ENCODE results near the gene SLC5A2.
"Not testable (repeated sequence)": the region's sequence is repeated elsewhere in the genome, so short reads cannot be mapped to it uniquely, and the experiment has no call there.

The SLC5A2 gene

DNA sequence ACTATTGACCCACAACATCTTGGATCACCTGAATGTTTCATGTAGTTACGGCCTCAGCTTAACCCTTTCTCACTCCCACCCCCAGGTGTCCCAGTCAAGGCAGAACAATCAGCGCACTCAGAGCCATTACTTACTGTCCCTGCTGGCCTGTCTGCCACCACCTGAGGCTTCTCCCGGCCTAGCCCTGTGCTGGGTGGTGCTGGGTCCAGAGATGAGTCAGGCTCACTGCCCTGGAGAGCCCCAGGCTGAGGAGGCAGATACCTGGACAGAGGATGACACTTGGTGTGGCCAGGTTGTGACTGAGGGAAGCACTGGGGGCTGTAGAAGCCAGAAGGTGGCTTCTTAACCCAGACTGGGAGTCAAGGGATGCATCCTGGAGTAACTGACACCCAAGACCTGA lies 4.0 kb upstream of the SLC5A2 start:
- H3K27ac Mint-ChIP-seq, result peak overlapping the region in 1 of 3 experiments; percentile 20
- peaks cover 42% of the 10 kb centered on the region for H3K27me3 Mint-ChIP-seq (ENCODE audit: low read depth)
- TF ChIP-seq, protein P1, sequence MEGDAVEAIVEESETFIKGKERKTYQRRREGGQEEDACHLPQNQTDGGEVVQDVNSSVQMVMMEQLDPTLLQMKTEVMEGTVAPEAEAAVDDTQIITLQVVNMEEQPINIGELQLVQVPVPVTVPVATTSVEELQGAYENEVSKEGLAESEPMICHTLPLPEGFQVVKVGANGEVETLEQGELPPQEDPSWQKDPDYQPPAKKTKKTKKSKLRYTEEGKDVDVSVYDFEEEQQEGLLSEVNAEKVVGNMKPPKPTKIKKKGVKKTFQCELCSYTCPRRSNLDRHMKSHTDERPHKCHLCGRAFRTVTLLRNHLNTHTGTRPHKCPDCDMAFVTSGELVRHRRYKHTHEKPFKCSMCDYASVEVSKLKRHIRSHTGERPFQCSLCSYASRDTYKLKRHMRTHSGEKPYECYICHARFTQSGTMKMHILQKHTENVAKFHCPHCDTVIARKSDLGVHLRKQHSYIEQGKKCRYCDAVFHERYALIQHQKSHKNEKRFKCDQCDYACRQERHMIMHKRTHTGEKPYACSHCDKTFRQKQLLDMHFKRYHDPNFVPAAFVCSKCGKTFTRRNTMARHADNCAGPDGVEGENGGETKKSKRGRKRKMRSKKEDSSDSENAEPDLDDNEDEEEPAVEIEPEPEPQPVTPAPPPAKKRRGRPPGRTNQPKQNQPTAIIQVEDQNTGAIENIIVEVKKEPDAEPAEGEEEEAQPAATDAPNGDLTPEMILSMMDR (IDR thresholded peaks at IDR 0.05; ENCODE audit: unreplicated experiment in 3 of 3), result no peak
- peaks cover 13% of the 10 kb centered on the region for H3K4me1 Mint-ChIP-seq
- H3K9me3 Mint-ChIP-seq, result no peaks in the 10 kb centered on the region
- peaks cover 14% of the 10 kb centered on the region for H3K36me3 Mint-ChIP-seq (ENCODE audit: low read depth)
- H3K4me3 Mint-ChIP-seq, result peak overlapping the region in 1 of 3 experiments; percentile 31

DNA sequence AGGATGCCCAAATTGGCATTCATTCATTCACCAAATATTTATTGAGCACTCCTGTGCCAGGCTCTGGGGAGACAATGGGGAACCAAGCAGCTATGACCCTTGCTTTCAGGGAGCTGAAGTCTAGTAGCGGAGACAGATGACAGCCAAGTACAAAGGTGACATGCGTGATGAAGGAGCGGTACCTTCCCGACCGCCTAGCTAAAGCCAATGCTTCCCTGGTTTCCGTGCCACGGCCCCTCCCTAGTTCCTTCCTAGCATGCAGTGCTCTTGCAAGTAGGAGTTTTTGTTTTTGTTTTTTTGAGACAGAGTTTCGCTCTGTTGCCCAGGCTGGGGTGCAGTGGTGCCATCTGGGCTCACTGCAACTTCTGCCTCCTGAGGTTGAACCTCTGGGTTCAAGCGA lies 3.2 kb upstream of the SLC5A2 start:
- Mint-ChIP-seq H3K27ac (no peak overlapping the region), H3K9me3 (no peaks in the 10 kb centered on the region), H3K27me3 (ENCODE audit: low read depth) (peaks cover 40% of the 10 kb centered on the region), H3K4me1 (peaks cover 13% of the 10 kb centered on the region), H3K4me3 (peak overlapping the region in 1 of 3 experiments; percentile 18), H3K36me3 (ENCODE audit: low read depth) (peaks cover 6% of the 10 kb centered on the region)
- TF ChIP-seq, protein P1 (IDR thresholded peaks at IDR 0.05; ENCODE audit: unreplicated experiment in 3 of 3), result no peak

DNA sequence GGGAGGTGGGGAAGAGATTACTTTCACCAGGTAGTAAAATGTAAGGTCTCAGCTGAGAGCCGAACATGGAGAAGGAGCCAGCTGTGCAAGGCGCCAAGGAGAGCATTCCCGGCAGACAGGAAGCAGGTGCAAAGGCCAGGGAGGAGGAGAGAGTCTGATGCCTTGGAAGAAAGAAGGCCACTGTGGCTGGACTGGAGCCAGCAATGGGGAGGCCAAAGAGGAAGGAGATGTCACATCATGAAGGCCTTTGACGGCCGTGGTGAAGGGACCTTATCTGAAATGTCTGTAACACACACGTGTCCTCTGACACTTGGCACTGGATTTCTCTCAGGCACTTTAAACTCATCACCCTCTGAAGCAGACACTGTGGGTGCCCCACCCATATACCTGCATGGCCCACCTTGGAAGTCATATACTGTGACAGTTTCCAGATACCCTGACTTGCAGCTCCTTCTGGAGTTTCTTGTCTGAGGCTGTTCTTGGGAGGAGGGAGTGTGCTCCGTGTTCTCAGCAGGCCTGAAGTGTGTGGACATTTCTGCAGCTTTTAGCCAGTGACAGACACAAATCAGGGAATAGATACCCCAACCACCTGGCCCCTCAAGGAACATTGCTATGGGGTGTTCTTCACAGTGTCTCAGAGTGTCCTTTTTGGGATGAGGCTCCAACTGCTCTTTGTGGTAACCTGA lies 1.9 kb upstream of the SLC5A2 start:
- H3K27me3 Mint-ChIP-seq (ENCODE audit: low read depth), result peaks cover 40% of the 10 kb centered on the region
- no peaks in the 10 kb centered on the region for H3K9me3 Mint-ChIP-seq
- H3K4me1 Mint-ChIP-seq, result peaks cover 17% of the 10 kb centered on the region
- H3K36me3 Mint-ChIP-seq (ENCODE audit: low read depth), result no peaks in the 10 kb centered on the region
- TF ChIP-seq, protein P1 (IDR thresholded peaks at IDR 0.05; ENCODE audit: unreplicated experiment in 3 of 3), result no peak
- no peak overlapping the region for H3K4me3 Mint-ChIP-seq
- peak overlapping the region in 2 of 3 experiments; percentile 0 to 5 for H3K27ac Mint-ChIP-seq

DNA sequence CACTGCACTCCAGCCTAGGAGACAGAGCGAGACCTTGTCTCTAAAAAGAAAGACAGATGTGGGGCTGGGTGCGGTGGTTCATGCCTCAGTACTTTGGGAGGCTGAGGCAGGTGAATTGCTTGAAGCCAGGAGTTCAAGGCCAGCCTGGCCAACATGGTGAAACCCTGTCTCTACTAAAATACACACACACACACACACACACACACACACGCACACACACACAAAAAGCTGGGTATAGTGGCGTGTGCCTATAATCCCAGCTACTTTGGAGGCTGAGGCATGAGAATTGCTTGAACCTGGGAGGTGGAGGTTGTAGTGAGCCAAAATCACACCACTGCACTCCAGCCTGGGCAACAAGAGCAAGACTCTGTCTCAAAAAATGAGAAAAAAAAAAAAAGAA lies 1.1 kb downstream of the SLC5A2 start:
- not testable (repeated sequence) for H3K9me3 Mint-ChIP-seq; H3K36me3 Mint-ChIP-seq (ENCODE audit: low read depth)
- H3K4me1 Mint-ChIP-seq, result peaks cover 15% of the 10 kb centered on the region
- peak overlapping the region in 2 of 3 experiments; percentile 21 to 67 for H3K4me3 Mint-ChIP-seq
- peak overlapping the region in 2 of 3 experiments; percentile 41 to 89 for H3K27ac Mint-ChIP-seq
- H3K27me3 Mint-ChIP-seq (ENCODE audit: low read depth), result peaks cover 53% of the 10 kb centered on the region

DNA sequence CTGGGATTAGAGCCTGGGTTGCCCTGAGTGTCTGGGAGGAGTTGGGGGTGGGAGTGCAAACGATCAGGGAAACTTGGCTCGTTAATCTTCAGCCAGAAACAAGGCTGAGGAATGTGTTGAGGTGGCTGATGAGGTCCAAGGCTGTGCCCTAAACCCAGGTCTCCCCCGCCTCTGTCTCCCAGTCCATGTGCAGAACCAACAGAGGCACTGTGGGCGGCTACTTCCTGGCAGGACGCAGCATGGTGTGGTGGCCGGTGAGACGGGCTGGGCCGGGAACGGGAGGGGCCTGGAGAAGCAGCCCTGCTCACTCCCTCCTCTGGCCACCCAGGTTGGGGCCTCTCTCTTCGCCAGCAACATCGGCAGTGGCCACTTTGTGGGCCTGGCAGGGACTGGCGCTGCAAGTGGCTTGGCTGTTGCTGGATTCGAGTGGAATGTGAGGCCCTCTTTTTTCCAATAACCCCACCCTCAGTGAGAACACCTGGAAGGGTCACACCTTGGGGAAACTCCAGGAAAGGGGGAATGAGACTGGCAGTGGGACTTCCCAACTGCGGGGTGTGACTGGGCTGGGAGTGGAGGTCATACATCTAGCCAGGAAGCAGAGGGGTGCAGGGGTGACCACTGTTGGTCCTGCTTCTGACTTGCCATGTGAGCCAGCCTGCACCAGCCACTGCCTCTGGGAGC lies 1.7 kb downstream of the SLC5A2 start:
- Mint-ChIP-seq H3K4me3 (peak overlapping the region in 2 of 3 experiments; percentile 48 to 67), H3K9me3 (no peaks in the 10 kb centered on the region), H3K36me3 (ENCODE audit: low read depth) (peaks cover 3% of the 10 kb centered on the region), H3K27me3 (ENCODE audit: low read depth) (peaks cover 57% of the 10 kb centered on the region), H3K27ac (peak overlapping the region in 2 of 3 experiments; percentile 41 to 89), H3K4me1 (peaks cover 15% of the 10 kb centered on the region)
- TF ChIP-seq, protein P1 (IDR thresholded peaks at IDR 0.05; ENCODE audit: unreplicated experiment in 3 of 3), result no peak

DNA sequence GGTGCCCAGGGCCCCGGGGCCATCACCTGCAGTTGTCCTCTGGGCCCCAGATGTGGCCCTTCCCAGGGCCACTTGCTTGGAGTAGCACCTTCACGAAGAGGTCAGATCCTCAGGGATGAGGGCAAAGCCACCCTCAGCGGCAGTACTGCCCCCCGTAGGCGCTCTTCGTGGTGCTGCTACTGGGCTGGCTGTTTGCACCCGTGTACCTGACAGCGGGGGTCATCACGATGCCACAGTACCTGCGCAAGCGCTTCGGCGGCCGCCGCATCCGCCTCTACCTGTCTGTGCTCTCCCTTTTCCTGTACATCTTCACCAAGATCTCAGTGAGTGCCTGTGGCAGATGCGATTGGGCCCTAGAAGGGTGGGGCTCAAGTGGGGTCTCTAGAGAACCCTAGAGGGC lies 2.6 kb downstream of the SLC5A2 start:
- Mint-ChIP-seq H3K27me3 (ENCODE audit: low read depth) (peaks cover 55% of the 10 kb centered on the region), H3K27ac (peak overlapping the region in 1 of 3 experiments; percentile 31), H3K4me3 (peak overlapping the region; percentile 42 to 88 (median 78)), H3K36me3 (ENCODE audit: low read depth) (peaks cover 6% of the 10 kb centered on the region), H3K9me3 (no peaks in the 10 kb centered on the region), H3K4me1 (peaks cover 13% of the 10 kb centered on the region)
- TF ChIP-seq, protein P1 (IDR thresholded peaks at IDR 0.05; ENCODE audit: unreplicated experiment in 3 of 3), result no peak
